Right atrium auricular region (tissue), 2 donors: ENCODE measurements around the gene NUAK2. TPM values are rescaled to one million over a fixed set of nuclear protein-coding genes. Genes with fewer than 3 reads are reported as not detected.

Experiments
- DNase-seq: peaks from one replicate; pipeline ENCODE4 v3.0.0-alpha.2; 2019; ENCODE audit warnings: low spot score
- H3K27ac ChIP-seq, 2 donors: fragments of 200-600 bp; sonication (generic); 1 replicate in 1 of 2; 2 replicates in 1 of 2; pipeline ENCODE4 v1.5.1; 2016 to 2019
- H3K27me3 ChIP-seq, 2 donors: fragments of 200-600 bp; sonication (generic); one replicate each; pipeline versions ENCODE4 v1.5.1 to v1.6.0; 2017 to 2019
- H3K36me3 ChIP-seq: fragments of 200-600 bp; sonication (generic); one replicate; pipeline ENCODE4 v1.5.1; 2016
- H3K4me1 ChIP-seq, 2 donors: fragments of 200-600 bp; sonication (generic); one replicate each; pipeline versions ENCODE4 v1.5.1 to v1.6.0; 2017 to 2019
- H3K4me3 ChIP-seq, 2 donors: fragments of 200-600 bp; sonication (generic); 1 replicate in 1 of 2; 2 replicates in 1 of 2; pipeline ENCODE4 v1.5.1; 2017 to 2019; ENCODE audit warnings: mild to moderate bottlenecking in 1 of 2, moderate library complexity in 1 of 2
- H3K9me3 ChIP-seq, 2 donors: fragments of 200-600 bp; sonication (generic); one replicate each; pipeline ENCODE4 v1.5.1; 2019
- CTCF ChIP-seq, 2 donors: fragments of 200-600 bp; sonication (generic); IDR thresholded peaks; one replicate each; pipeline ENCODE4 v1.5.1; 2019; ENCODE audit warnings: antibody characterized with exemption in 2 of 2
- total RNA-seq, 2 donors: library from RNA; depleted of rRNA; stranded (reverse); fragments of >200 nt; gene quantifications; one replicate each; pipeline ENCODE4 v1.1.0, GENCODE V29; 2016

The NUAK2 gene
- total RNA-seq, 2 donors from 2014 or later = 0.67 to 1.7 TPM

DNA sequence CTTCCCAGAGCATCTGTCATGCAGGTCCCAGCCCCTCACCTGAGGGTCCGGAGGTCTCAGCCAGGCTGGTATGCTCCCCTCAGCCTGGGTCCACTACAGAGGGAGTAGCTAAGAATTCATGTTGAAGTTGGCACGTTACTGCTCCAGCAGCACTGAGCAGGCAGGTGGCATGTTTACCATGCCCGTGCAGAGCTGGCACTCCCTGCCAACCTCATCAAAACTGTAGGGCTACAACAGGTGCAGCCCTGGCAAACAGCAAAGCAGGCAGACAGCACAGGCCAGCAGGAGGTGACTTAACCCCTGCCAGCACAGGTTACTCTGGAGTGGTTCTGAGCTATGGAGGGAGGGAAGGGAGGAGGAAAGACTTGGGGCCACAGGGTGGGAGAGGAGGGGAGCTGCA, 46.4 kb downstream of the NUAK2 start:
- no peak overlapping the region for H3K4me3 ChIP-seq
- no peak for DNase-seq
- no peaks in the 10 kb centered on the region for H3K27me3 ChIP-seq
- no peaks in the 10 kb centered on the region for H3K9me3 ChIP-seq
- no peak overlapping the region for H3K27ac ChIP-seq
- TF ChIP-seq CTCF (IDR thresholded peaks at IDR 0.05) = no peak
- peaks cover 11% of the 10 kb centered on the region for H3K36me3 ChIP-seq
- peaks cover 0 to 22% of the 10 kb centered on the region in 2 donors for H3K4me1 ChIP-seq

DNA sequence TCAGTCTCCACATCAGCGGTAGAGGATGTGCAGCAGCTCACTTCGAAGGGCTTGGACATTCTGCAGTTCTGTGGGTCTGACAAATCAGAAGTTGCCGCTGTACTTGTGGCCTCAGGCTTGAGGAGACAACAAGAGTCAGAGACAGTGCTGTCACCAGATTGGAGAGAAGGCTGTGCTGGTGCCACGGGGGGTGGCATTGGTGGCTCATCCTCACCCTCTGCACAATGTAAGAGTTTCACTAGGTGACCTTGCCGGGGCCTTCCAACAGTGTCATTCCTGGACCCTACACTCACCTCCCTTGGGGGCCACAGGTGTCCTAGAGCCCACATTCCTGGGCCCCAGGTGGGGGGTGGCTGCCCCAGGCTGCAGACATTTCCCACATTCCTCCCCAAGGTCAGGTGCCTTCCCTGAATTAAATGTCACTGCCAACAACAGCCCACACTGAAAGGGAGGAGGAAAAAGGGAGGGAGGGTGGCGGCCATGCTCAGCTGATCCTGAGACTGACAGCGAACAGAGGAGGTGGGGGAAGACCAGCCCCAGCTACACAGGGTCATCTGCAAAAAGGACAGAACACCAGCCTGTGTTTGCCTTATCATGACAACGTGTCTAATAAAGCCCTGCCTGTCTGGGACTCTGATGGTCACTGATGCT, 47.4 kb downstream of the NUAK2 start:
- Histone ChIP-seq H3K4me1 (peaks cover 0 to 22% of the 10 kb centered on the region in 2 donors), H3K9me3 (no peaks in the 10 kb centered on the region)
- no peak for TF ChIP-seq CTCF (IDR thresholded peaks at IDR 0.05)

GRCh38 chr1:205273551-205273982, 48.0 kb downstream of the NUAK2 start:
- peak; percentile 85 for DNase-seq
- peak; percentile 95 to 99 for TF ChIP-seq CTCF (IDR thresholded peaks at IDR 0.05)
- H3K4me3 ChIP-seq = no peak overlapping the region
- peak overlapping the region; percentile 17 to 42 for H3K27ac ChIP-seq
- peaks cover 0 to 22% of the 10 kb centered on the region in 2 donors for H3K4me1 ChIP-seq
- H3K36me3 ChIP-seq = peaks cover 11% of the 10 kb centered on the region
- H3K27me3 ChIP-seq = no peaks in the 10 kb centered on the region
- H3K9me3 ChIP-seq = no peaks in the 10 kb centered on the region

More for the DNA sequence above, 47.4 kb downstream of the NUAK2 start:
- Histone ChIP-seq H3K27ac (peak overlapping the region; percentile 17 to 42), H3K4me3 (no peak overlapping the region), H3K36me3 (peaks cover 11% of the 10 kb centered on the region), H3K27me3 (no peaks in the 10 kb centered on the region)
- no peak for DNase-seq

DNA sequence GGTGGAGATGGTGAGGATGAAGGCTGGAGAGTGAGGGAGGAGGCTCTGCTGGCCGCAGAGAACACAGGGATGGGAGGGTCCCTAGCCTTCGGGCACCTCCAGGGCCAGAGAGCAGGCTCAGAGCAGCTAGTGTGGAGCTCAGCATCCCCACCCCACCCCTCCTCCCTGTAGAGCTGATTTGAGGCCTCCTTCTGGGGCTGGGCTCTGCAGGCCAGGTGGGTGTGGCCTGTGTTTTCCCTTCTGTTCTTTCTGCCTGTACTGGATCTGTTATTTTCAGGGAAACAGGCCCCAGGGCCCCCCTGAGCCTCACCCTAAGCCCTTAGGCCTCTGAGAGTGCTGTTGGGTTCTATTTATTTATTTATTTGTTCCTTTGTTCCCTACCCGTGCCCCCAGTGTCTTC, 49.0 kb downstream of the NUAK2 start:
- no peak overlapping the region for H3K4me3 ChIP-seq
- DNase-seq = no peak
- H3K27me3 ChIP-seq = no peaks in the 10 kb centered on the region
- H3K36me3 ChIP-seq = peaks cover 11% of the 10 kb centered on the region
- peaks cover 0 to 22% of the 10 kb centered on the region in 2 donors for H3K4me1 ChIP-seq
- no peak overlapping the region for H3K27ac ChIP-seq
- TF ChIP-seq CTCF (IDR thresholded peaks at IDR 0.05) = no peak
- no peaks in the 10 kb centered on the region for H3K9me3 ChIP-seq

DNA sequence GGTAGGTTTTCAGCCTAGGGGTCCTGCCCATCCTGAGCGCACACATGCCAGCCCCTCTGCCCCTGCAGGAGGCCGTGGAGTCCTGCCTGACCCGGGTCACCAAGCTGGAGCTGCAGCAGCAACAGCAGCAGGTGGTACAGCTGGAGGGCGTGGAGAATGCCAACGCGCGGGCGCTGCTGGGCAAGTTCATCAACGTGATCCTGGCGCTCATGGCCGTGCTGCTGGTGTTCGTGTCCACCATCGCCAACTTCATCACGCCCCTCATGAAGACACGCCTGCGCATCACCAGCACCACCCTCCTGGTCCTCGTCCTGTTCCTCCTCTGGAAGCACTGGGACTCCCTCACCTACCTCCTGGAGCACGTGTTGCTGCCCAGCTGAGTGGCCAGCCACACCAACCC, 49.8 kb downstream of the NUAK2 start:
- peaks cover 11% of the 10 kb centered on the region for H3K36me3 ChIP-seq
- H3K4me1 ChIP-seq = peaks cover 0 to 22% of the 10 kb centered on the region in 2 donors
- TF ChIP-seq CTCF (IDR thresholded peaks at IDR 0.05) = no peak
- H3K27me3 ChIP-seq = no peaks in the 10 kb centered on the region
- H3K27ac ChIP-seq = no peak overlapping the region
- no peak overlapping the region for H3K4me3 ChIP-seq
- no peaks in the 10 kb centered on the region for H3K9me3 ChIP-seq
- DNase-seq = no peak

- H3K27me3 ChIP-seq = no peaks in the 10 kb centered on the region
- H3K4me1 ChIP-seq = peaks cover 0 to 22% of the 10 kb centered on the region in 2 donors
- peak in 1 of 2 donors; percentile 15 for TF ChIP-seq CTCF (IDR thresholded peaks at IDR 0.05)
- no peak overlapping the region for H3K27ac ChIP-seq
- DNase-seq = no peak
- H3K4me3 ChIP-seq = no peak overlapping the region
- H3K36me3 ChIP-seq = peaks cover 11% of the 10 kb centered on the region
- no peaks in the 10 kb centered on the region for H3K9me3 ChIP-seq
Observed at GRCh38 chr1:205271277-205271676, 50.3 kb downstream of the NUAK2 start.
